GM12864 (cell line): ENCODE results near the gene CAMSAP1.
"Not testable (repeated sequence)": the region's sequence is repeated elsewhere in the genome, so short reads cannot be mapped to it uniquely, and the experiment has no call there.

Experiments used
- DNase-seq: peaks from one replicate; pipeline ENCODE4 v3.0.0-alpha.2; 2011; ENCODE audit warnings: low read depth
- H3K4me3 ChIP-seq: 2 replicates; pipeline ENCODE4 v1.5.1; 2011; ENCODE audit warnings: mild to moderate bottlenecking, low read depth, low read length, control low read depth
- TF ChIP-seq, protein P1 (sequence below): IDR thresholded peaks from 2 replicates; pipeline ENCODE4 v1.5.1; 2011; ENCODE audit warnings: low read depth, mild to moderate bottlenecking, moderate library complexity, low read length, control low read depth, inconsistent platforms; ENCODE audit errors: missing control alignments

Gene CAMSAP1

DNA sequence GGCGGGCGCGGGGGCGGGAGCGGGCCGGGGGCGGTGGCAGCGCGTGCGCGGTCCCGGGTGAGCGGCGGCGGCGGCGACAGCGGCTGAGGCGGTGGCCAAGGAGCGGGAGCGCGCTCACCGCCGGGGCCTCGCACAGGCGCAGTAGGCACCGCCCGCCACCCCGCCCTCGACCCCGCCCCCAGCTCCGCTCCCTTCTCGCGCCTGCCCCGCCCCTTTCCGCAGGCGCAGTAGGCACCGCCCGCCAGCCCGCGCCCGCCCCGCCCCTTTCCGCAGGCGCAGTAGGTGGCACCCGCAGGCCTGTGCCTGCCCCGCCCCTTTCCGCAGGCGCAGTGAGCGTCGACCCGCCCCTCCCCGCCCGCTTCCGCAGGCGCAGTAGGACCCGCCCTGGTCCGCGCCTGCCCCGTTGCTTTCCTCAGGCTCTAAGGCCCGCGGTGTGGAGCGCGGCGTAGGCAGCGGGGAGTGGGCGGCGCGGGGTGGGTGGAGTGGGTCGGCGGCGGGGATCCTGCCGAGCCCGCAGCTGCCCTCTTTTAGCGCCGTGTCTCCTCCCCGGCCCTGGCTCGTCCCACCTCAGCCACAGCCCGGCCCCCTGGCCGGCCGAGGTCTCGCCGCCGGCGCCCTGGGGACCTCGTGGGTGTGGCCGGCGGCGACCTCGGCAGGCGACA is at the start of gene CAMSAP1:
Gene CAMSAP1, minus strand, starts transcription at position 116 of the 662 bp plus-strand sequence. CDS start 387 bp downstream, outside the sequence.
- peak; percentile 72 for DNase-seq
- peak within 1 kb of the TSS; percentile 74 for H3K4me3 ChIP-seq
- TF ChIP-seq, protein P1, sequence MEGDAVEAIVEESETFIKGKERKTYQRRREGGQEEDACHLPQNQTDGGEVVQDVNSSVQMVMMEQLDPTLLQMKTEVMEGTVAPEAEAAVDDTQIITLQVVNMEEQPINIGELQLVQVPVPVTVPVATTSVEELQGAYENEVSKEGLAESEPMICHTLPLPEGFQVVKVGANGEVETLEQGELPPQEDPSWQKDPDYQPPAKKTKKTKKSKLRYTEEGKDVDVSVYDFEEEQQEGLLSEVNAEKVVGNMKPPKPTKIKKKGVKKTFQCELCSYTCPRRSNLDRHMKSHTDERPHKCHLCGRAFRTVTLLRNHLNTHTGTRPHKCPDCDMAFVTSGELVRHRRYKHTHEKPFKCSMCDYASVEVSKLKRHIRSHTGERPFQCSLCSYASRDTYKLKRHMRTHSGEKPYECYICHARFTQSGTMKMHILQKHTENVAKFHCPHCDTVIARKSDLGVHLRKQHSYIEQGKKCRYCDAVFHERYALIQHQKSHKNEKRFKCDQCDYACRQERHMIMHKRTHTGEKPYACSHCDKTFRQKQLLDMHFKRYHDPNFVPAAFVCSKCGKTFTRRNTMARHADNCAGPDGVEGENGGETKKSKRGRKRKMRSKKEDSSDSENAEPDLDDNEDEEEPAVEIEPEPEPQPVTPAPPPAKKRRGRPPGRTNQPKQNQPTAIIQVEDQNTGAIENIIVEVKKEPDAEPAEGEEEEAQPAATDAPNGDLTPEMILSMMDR = no peak

- TF ChIP-seq, protein P1 = no peak
- no peak for DNase-seq
- no peak overlapping the region for H3K4me3 ChIP-seq
Measured at GRCh38 chr9:135956802-135957174, 49.4 kb upstream of the CAMSAP1 start.

- DNase-seq = no peak
- no peak overlapping the region for H3K4me3 ChIP-seq
- TF ChIP-seq, protein P1 = no peak
Measured at GRCh38 chr9:135955934-135956801, 48.8 kb upstream of the CAMSAP1 start.

DNA sequence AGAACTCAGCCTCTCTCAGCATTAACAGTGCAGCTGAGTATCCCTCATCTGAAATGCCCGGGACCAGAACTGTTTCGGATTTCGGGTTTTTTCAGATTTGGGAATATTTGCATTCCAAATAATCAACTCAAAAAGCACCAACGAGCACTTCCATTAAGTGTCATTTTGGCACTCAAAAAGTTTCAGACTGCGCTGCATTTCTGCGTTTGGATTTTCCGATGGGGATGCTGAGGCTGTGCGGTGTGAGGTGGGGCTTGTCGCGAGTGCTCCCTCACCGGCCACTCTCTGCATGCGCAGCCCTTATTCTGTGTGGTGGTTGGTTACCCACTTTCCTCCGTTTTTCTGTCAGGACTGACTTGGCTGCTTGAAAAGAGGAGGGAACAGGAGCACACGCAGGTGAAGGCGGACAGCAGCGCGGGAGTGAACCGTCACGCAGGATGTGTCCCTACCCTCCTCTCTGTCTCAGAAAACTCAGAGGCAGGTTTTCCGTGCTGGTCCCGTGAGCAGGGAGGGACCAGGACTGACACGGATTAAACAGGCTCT is 45.4 kb upstream of the CAMSAP1 start:
- no peak for DNase-seq
- no peak overlapping the region for H3K4me3 ChIP-seq
- TF ChIP-seq, protein P1 = no peak

DNA sequence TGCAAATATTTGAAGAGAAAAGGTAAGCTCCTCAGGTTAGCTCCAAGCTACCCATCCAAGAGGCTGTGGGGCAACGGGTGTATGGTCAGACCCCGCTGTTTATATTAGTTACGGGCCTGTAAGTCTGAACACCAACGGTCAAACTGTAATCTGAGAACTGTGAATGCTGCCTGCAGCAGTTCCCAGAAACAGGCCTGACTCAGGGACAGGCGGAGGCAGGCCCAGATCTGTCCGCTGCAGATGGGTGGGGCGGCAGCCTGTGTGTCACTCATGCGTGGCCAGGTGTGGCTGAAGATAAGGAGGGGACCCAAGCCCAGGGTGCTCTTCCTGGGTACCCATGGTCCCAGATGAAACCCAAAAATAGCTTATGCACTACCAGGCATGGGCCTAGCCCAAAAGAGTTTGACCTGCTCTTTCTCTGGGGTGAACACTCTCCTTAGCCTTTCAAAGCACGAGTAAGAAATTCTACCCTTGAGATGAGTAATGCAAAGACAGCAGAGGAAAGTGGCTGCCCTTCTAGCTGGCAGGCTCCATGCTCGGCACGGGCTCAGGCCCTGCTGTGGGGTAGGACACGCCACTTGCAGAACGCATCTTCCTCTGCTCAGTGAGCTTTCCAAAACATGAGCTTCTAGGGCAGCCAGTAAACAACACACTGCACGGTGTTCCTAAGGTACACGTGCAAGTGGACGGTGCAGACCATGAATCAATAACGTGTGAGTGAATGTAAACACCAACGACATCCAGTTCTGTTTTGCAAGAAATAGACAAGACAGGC is 44.7 kb upstream of the CAMSAP1 start:
- no peak overlapping the region for H3K4me3 ChIP-seq
- no peak for DNase-seq
- TF ChIP-seq, protein P1 = no peak

- not testable (repeated sequence) for H3K4me3 ChIP-seq, DNase-seq
Measured at GRCh38 chr9:135951310-135951709, 44.0 kb upstream of the CAMSAP1 start.

DNA sequence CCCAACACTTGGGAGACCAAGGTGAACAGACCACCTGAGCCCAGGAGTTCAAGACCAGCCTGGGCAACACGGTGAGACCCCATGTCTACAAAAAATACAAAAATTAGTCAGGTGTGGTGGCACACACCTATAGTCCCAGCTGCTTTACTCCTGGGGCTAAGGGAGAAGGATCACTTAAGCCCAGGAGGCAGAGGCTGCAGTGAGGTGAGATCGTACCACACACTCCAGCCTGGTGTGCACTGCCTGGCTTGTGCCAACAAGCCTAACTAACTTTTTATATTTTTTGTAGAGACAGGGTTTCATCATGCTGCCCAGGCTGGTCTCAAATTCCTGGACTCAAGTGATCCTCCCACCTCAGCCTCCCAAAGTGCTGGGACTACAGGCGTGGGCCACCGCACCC is 43.5 kb upstream of the CAMSAP1 start:
- H3K4me3 ChIP-seq, DNase-seq: not testable (repeated sequence)
